ENCODE data around the gene DNALI1. TPM values are rescaled to one million over a fixed set of nuclear protein-coding genes. Genes with fewer than 3 reads are reported as not detected.

The DNALI1 gene
- total RNA-seq, 2 donors from 2014 or later = 0.41 to 0.81 TPM

DNA sequence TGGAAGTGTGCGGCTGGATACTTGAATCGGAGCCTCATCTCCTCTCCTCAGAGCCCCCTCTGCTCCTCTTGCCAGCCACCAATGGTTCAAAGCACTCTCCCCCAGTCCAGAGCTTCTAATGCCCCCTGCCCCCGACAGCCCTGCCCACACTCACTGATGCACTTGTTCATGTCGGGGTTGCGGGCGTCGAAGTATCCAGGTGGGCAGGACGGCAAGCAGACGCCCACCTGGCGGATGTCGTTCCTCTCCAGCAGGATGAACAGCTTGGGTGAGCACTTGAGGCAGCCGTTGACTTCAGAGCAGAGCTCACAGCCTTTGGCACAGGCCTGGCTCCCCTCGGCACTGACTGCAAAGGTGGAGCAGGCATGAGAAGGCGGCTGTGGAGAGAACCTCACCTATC is 59.6 kb downstream of the DNALI1 start:
- no peaks in the 10 kb centered on the region for H3K9me3 Mint-ChIP-seq

More for the DNA sequence above, 59.6 kb downstream of the DNALI1 start:
- no peak overlapping the region for H3K4me3 Mint-ChIP-seq
- H3K27me3 Mint-ChIP-seq (ENCODE audit: low read depth) = peaks cover 34% of the 10 kb centered on the region
- no peak for DNase-seq
- no peak overlapping the region for H3K27ac Mint-ChIP-seq
- H3K36me3 Mint-ChIP-seq (ENCODE audit: insufficient read depth in 2 of 2) = no peaks in the 10 kb centered on the region
- no peak for ATAC-seq (replicated peaks in 1 of 2)
- no peaks in the 10 kb centered on the region for H3K4me1 Mint-ChIP-seq (ENCODE audit: low read depth)

Other genes with a start within 250 kb of the DNALI1 start
- gene ZC3H12A, start 82.4 kb upstream of the DNALI1 start, total RNA-seq = 10 to 100 TPM; 33.5 to 46.1 TPM
- 100 to 1,000 TPM; 105 to 108 TPM for gene MEAF6, start 42.2 kb upstream of the DNALI1 start, total RNA-seq
- 10 to 100 TPM; 26.5 to 29.1 TPM for gene SNIP1, start 2.6 kb upstream of the DNALI1 start, total RNA-seq
- gene GNL2, start 39.0 kb downstream of the DNALI1 start, total RNA-seq = 10 to 100 TPM; 47.3 to 52.9 TPM
- not detected for gene RSPO1, start 78.0 kb downstream of the DNALI1 start, total RNA-seq
- gene CDCA8, start 135.6 kb downstream of the DNALI1 start, total RNA-seq = 10 to 100 TPM; 65.8 to 94.0 TPM
- gene EPHA10, start 208.2 kb downstream of the DNALI1 start, total RNA-seq = under 1 TPM; 0.74 to 1.00 TPM
- 1 to 10 TPM; 1.9 to 2.4 TPM for gene MANEAL, start 236.9 kb downstream of the DNALI1 start, total RNA-seq